ENCODE results near the gene DUSP16. TPM values are rescaled to one million over a fixed set of nuclear protein-coding genes. Genes with fewer than 3 reads are reported as not detected.

DUSP16 gene
- 17.3 TPM for polyA plus RNA-seq (2012; ENCODE audit: missing spikeins)

- DNase-seq (ENCODE audit: insufficient read length), result peak; percentile 63
Measured at GRCh38 chr12:12562585-12563261, at the start of gene DUSP16. DUSP16 (minus strand) TSS chr12:12562863; CDS start chr12:12521098, 41,765 bp downstream.

GRCh38 chr12:12612358-12612757 lies 49.7 kb upstream of the DUSP16 start:
- FAIRE-seq (peak; percentile 60), DNase-seq (ENCODE audit: insufficient read length) (peak; percentile 18)
- no peak for TF ChIP-seq POLR2A (IDR thresholded peaks at IDR 0.05; ENCODE audit: low read depth, low read length)
- no peak for TF ChIP-seq POLR2AphosphoS5 (IDR thresholded peaks at IDR 0.05; ENCODE audit: low read depth, low read length)
- TF ChIP-seq TAF1 (IDR thresholded peaks at IDR 0.05; ENCODE audit: borderline replicate concordance, low read depth, low read length), result no peak

More at GRCh38 chr12:12562585-12563261, at the start of gene DUSP16:
- TF ChIP-seq POLR2A (IDR thresholded peaks at IDR 0.05; ENCODE audit: low read depth, low read length), result peak; percentile 81; the same call in 1 of the 2 replicates
- no peak for TF ChIP-seq TAF1 (IDR thresholded peaks at IDR 0.05; ENCODE audit: borderline replicate concordance, low read depth, low read length)
- peak; percentile 65 for TF ChIP-seq POLR2AphosphoS5 (IDR thresholded peaks at IDR 0.05; ENCODE audit: low read depth, low read length)
- FAIRE-seq, result peak; percentile 88

- peak; percentile 93 for FAIRE-seq
- TF ChIP-seq POLR2A (IDR thresholded peaks at IDR 0.05; ENCODE audit: low read depth, low read length), result peak; percentile 70
- TF ChIP-seq POLR2AphosphoS5 (IDR thresholded peaks at IDR 0.05; ENCODE audit: low read depth, low read length), result no peak
- TF ChIP-seq TAF1 (IDR thresholded peaks at IDR 0.05; ENCODE audit: borderline replicate concordance, low read depth, low read length), result no peak
- peak; percentile 74 for DNase-seq (ENCODE audit: insufficient read length)
Measured at GRCh38 chr12:12611512-12612306, 49.0 kb upstream of the DUSP16 start, which contains the start of gene CREBL2. CREBL2 (plus strand) TSS chr12:12611876; CDS start chr12:12612173, 297 bp downstream.

- no peak for FAIRE-seq
Measured at GRCh38 chr12:12610711-12611110, 48.0 kb upstream of the DUSP16 start.

GRCh38 chr12:12609692-12610091 lies 47.0 kb upstream of the DUSP16 start:
- no peak for TF ChIP-seq POLR2AphosphoS5 (IDR thresholded peaks at IDR 0.05; ENCODE audit: low read depth, low read length)
- DNase-seq (ENCODE audit: insufficient read length) (no peak), FAIRE-seq (no peak)

More at GRCh38 chr12:12610711-12611110, 48.0 kb upstream of the DUSP16 start:
- TF ChIP-seq POLR2A (IDR thresholded peaks at IDR 0.05; ENCODE audit: low read depth, low read length) (no peak), TAF1 (IDR thresholded peaks at IDR 0.05; ENCODE audit: borderline replicate concordance, low read depth, low read length) (no peak), POLR2AphosphoS5 (IDR thresholded peaks at IDR 0.05; ENCODE audit: low read depth, low read length) (no peak)
- DNase-seq (ENCODE audit: insufficient read length), result no peak

GRCh38 chr12:12608557-12608957 lies 45.9 kb upstream of the DUSP16 start:
- no peak for DNase-seq (ENCODE audit: insufficient read length)
- FAIRE-seq, result peak; percentile 38
- TF ChIP-seq TAF1 (IDR thresholded peaks at IDR 0.05; ENCODE audit: borderline replicate concordance, low read depth, low read length) (no peak), POLR2AphosphoS5 (IDR thresholded peaks at IDR 0.05; ENCODE audit: low read depth, low read length) (no peak), POLR2A (IDR thresholded peaks at IDR 0.05; ENCODE audit: low read depth, low read length) (no peak)

GRCh38 chr12:12606781-12607589 lies 44.3 kb upstream of the DUSP16 start:
- DNase-seq (ENCODE audit: insufficient read length), result no peak
- peak; percentile 67 for FAIRE-seq

GRCh38 chr12:12604740-12605139 lies 42.1 kb upstream of the DUSP16 start:
- DNase-seq (ENCODE audit: insufficient read length) (no peak), FAIRE-seq (no peak)
- TF ChIP-seq POLR2A (IDR thresholded peaks at IDR 0.05; ENCODE audit: low read depth, low read length) (no peak), TAF1 (IDR thresholded peaks at IDR 0.05; ENCODE audit: borderline replicate concordance, low read depth, low read length) (no peak), POLR2AphosphoS5 (IDR thresholded peaks at IDR 0.05; ENCODE audit: low read depth, low read length) (no peak)

More at GRCh38 chr12:12606781-12607589, 44.3 kb upstream of the DUSP16 start:
- TF ChIP-seq POLR2A (IDR thresholded peaks at IDR 0.05; ENCODE audit: low read depth, low read length), result no peak
- TF ChIP-seq TAF1 (IDR thresholded peaks at IDR 0.05; ENCODE audit: borderline replicate concordance, low read depth, low read length), result no peak
- TF ChIP-seq POLR2AphosphoS5 (IDR thresholded peaks at IDR 0.05; ENCODE audit: low read depth, low read length), result no peak

- TF ChIP-seq TAF1 (IDR thresholded peaks at IDR 0.05; ENCODE audit: borderline replicate concordance, low read depth, low read length), result no peak
- no peak for TF ChIP-seq POLR2A (IDR thresholded peaks at IDR 0.05; ENCODE audit: low read depth, low read length)
- TF ChIP-seq POLR2AphosphoS5 (IDR thresholded peaks at IDR 0.05; ENCODE audit: low read depth, low read length), result no peak
- DNase-seq (ENCODE audit: insufficient read length) (no peak), FAIRE-seq (no peak)
Measured at GRCh38 chr12:12600659-12601058, 38.0 kb upstream of the DUSP16 start.

GRCh38 chr12:12599750-12600643 lies 37.3 kb upstream of the DUSP16 start:
- TF ChIP-seq TAF1 (IDR thresholded peaks at IDR 0.05; ENCODE audit: borderline replicate concordance, low read depth, low read length) (no peak), POLR2AphosphoS5 (IDR thresholded peaks at IDR 0.05; ENCODE audit: low read depth, low read length) (no peak), POLR2A (IDR thresholded peaks at IDR 0.05; ENCODE audit: low read depth, low read length) (no peak)
- DNase-seq (ENCODE audit: insufficient read length) (no peak), FAIRE-seq (no peak)

All from GM12892 (cell line).